PC-3 (cell line): ENCODE data around the gene RPL19.

Experiments
- CTCF ChIP-seq: fragments of 300-600 bp; sonication (generic); conservative IDR thresholded peaks from 2 replicates; pipeline ENCODE4 v1.5.1; 2017; ENCODE audit warnings: antibody characterized with exemption, low read depth, mild to moderate bottlenecking, low read length
- EZH2 ChIP-seq: fragments of 300-600 bp; sonication (generic); IDR thresholded peaks from one replicate; pipeline ENCODE4 v1.6.1; 2017; ENCODE audit warnings: antibody characterized with exemption, mild to moderate bottlenecking, low read length; ENCODE audit not compliant: unreplicated experiment
- EZH2phosphoT487 ChIP-seq: fragments of 300-600 bp; sonication (generic); IDR thresholded peaks from 2 replicates; pipeline ENCODE4 v1.6.1; 2018; ENCODE audit warnings: mild to moderate bottlenecking, antibody characterized with exemption, low read length, borderline replicate concordance

- TF ChIP-seq CTCF: no peak
- TF ChIP-seq EZH2: no peak
- TF ChIP-seq EZH2phosphoT487: no peak
Observed at GRCh38 chr17:39186481-39187002, 13.5 kb upstream of the RPL19 start.
